ENCODE results near the gene ZNF184. TPM values are rescaled to one million over a fixed set of nuclear protein-coding genes. Genes with fewer than 3 reads are reported as not detected.

The ZNF184 gene
- total and polyA plus RNA-seq, 9 of the 15 experiments (the other 6 are each of a cell fraction or from before 2014, with no cell fraction given), result 7.6 to 22.2 (median 12.8) TPM

DNA sequence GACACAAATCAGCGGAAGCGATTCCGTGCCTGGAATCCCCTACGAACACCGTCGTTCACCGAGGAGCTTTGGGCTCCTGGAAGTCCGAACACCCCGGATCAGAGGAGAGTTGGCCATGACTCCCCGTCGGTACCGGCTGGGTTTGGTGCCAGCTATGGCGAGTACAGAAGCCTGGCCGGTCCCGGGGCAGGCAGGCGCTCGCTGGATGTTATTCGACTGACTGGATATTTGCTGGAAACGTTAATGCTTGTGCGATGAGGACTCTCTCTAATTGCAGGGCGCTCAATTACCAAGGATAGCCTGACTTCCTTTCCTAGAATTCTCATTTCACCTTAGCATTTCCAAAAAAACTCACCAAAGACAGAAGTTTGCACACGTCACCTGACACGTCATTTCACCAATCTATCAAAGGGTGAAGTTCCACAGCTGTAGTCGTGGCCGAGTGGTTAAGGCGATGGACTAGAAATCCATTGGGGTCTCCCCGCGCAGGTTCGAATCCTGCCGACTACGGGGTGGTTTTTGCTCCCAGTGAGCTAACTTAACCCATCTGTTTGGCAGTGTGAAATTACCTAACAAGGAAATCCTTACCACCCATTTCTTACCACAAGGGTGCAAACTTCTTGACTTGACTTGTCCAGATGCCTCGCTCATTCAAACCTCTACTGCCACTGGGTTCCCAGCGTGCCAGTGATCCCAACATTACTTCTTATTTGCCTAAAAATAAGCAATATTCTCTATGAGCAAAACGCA is 22.7 kb upstream of the ZNF184 start (continued):
- TF ChIP-seq, protein P1, sequence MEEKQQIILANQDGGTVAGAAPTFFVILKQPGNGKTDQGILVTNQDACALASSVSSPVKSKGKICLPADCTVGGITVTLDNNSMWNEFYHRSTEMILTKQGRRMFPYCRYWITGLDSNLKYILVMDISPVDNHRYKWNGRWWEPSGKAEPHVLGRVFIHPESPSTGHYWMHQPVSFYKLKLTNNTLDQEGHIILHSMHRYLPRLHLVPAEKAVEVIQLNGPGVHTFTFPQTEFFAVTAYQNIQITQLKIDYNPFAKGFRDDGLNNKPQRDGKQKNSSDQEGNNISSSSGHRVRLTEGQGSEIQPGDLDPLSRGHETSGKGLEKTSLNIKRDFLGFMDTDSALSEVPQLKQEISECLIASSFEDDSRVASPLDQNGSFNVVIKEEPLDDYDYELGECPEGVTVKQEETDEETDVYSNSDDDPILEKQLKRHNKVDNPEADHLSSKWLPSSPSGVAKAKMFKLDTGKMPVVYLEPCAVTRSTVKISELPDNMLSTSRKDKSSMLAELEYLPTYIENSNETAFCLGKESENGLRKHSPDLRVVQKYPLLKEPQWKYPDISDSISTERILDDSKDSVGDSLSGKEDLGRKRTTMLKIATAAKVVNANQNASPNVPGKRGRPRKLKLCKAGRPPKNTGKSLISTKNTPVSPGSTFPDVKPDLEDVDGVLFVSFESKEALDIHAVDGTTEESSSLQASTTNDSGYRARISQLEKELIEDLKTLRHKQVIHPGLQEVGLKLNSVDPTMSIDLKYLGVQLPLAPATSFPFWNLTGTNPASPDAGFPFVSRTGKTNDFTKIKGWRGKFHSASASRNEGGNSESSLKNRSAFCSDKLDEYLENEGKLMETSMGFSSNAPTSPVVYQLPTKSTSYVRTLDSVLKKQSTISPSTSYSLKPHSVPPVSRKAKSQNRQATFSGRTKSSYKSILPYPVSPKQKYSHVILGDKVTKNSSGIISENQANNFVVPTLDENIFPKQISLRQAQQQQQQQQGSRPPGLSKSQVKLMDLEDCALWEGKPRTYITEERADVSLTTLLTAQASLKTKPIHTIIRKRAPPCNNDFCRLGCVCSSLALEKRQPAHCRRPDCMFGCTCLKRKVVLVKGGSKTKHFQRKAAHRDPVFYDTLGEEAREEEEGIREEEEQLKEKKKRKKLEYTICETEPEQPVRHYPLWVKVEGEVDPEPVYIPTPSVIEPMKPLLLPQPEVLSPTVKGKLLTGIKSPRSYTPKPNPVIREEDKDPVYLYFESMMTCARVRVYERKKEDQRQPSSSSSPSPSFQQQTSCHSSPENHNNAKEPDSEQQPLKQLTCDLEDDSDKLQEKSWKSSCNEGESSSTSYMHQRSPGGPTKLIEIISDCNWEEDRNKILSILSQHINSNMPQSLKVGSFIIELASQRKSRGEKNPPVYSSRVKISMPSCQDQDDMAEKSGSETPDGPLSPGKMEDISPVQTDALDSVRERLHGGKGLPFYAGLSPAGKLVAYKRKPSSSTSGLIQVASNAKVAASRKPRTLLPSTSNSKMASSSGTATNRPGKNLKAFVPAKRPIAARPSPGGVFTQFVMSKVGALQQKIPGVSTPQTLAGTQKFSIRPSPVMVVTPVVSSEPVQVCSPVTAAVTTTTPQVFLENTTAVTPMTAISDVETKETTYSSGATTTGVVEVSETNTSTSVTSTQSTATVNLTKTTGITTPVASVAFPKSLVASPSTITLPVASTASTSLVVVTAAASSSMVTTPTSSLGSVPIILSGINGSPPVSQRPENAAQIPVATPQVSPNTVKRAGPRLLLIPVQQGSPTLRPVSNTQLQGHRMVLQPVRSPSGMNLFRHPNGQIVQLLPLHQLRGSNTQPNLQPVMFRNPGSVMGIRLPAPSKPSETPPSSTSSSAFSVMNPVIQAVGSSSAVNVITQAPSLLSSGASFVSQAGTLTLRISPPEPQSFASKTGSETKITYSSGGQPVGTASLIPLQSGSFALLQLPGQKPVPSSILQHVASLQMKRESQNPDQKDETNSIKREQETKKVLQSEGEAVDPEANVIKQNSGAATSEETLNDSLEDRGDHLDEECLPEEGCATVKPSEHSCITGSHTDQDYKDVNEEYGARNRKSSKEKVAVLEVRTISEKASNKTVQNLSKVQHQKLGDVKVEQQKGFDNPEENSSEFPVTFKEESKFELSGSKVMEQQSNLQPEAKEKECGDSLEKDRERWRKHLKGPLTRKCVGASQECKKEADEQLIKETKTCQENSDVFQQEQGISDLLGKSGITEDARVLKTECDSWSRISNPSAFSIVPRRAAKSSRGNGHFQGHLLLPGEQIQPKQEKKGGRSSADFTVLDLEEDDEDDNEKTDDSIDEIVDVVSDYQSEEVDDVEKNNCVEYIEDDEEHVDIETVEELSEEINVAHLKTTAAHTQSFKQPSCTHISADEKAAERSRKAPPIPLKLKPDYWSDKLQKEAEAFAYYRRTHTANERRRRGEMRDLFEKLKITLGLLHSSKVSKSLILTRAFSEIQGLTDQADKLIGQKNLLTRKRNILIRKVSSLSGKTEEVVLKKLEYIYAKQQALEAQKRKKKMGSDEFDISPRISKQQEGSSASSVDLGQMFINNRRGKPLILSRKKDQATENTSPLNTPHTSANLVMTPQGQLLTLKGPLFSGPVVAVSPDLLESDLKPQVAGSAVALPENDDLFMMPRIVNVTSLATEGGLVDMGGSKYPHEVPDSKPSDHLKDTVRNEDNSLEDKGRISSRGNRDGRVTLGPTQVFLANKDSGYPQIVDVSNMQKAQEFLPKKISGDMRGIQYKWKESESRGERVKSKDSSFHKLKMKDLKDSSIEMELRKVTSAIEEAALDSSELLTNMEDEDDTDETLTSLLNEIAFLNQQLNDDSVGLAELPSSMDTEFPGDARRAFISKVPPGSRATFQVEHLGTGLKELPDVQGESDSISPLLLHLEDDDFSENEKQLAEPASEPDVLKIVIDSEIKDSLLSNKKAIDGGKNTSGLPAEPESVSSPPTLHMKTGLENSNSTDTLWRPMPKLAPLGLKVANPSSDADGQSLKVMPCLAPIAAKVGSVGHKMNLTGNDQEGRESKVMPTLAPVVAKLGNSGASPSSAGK (IDR thresholded peaks at IDR 0.05), result no peak
- TF ChIP-seq, protein P2, sequence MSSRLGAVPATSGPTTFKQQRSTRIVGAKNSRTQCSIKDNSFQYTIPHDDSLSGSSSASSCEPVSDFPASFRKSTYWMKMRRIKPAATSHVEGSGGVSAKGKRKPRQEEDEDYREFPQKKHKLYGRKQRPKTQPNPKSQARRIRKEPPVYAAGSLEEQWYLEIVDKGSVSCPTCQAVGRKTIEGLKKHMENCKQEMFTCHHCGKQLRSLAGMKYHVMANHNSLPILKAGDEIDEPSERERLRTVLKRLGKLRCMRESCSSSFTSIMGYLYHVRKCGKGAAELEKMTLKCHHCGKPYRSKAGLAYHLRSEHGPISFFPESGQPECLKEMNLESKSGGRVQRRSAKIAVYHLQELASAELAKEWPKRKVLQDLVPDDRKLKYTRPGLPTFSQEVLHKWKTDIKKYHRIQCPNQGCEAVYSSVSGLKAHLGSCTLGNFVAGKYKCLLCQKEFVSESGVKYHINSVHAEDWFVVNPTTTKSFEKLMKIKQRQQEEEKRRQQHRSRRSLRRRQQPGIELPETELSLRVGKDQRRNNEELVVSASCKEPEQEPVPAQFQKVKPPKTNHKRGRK (tag; IDR thresholded peaks at IDR 0.05), result no peak
- TF ChIP-seq ZNF232 (CRISPR knock-in tag; IDR thresholded peaks at IDR 0.05), result no peak
- peak; percentile 40 for TF ChIP-seq NUFIP1 (IDR thresholded peaks at IDR 0.05; ENCODE audit: partially characterized antibody)
- no peak for TF ChIP-seq ESRRB (CRISPR knock-in tag; IDR thresholded peaks at IDR 0.05; ENCODE audit: borderline replicate concordance)
- peak; percentile 71; the same call in 1 of the 2 replicates for TF ChIP-seq FOXP1 (CRISPR knock-in tag; IDR thresholded peaks at IDR 0.05)
- TF ChIP-seq, protein P3, sequence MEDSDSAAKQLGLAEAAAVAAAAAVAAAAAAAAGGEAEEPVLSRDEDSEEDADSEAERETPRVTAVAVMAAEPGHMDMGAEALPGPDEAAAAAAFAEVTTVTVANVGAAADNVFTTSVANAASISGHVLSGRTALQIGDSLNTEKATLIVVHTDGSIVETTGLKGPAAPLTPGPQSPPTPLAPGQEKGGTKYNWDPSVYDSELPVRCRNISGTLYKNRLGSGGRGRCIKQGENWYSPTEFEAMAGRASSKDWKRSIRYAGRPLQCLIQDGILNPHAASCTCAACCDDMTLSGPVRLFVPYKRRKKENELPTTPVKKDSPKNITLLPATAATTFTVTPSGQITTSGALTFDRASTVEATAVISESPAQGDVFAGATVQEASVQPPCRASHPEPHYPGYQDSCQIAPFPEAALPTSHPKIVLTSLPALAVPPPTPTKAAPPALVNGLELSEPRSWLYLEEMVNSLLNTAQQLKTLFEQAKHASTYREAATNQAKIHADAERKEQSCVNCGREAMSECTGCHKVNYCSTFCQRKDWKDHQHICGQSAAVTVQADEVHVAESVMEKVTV (CRISPR knock-in tag; IDR thresholded peaks at IDR 0.05), result no peak
- TF ChIP-seq, protein P4, sequence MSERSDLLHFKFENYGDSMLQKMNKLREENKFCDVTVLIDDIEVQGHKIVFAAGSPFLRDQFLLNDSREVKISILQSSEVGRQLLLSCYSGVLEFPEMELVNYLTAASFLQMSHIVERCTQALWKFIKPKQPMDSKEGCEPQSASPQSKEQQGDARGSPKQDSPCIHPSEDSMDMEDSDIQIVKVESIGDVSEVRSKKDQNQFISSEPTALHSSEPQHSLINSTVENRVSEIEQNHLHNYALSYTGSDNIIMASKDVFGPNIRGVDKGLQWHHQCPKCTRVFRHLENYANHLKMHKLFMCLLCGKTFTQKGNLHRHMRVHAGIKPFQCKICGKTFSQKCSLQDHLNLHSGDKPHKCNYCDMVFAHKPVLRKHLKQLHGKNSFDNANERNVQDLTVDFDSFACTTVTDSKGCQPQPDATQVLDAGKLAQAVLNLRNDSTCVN (CRISPR knock-in tag; IDR thresholded peaks at IDR 0.05), result no peak
- no peak for TF ChIP-seq ZNF589 (CRISPR knock-in tag; IDR thresholded peaks at IDR 0.05; ENCODE audit: low read depth)

All from K562 (cell line).